GM12878 (cell line): ENCODE results near the gene NRXN3. TPM values are rescaled to one million over a fixed set of nuclear protein-coding genes. Genes with fewer than 3 reads are reported as not detected.

Source experiments
- ATAC-seq: fragments of 200-7000 bp; cut with Tn5 transposase; 3 replicates; pipeline ENCODE4 v1.9.1; 2020; ENCODE audit warnings: mild to moderate bottlenecking, moderate library complexity
- BruUV-seq: library from RNA; stranded (reverse); fragments of 400-500 nt; replicated peaks from 2 replicates; lab custom pipeline; 2021; lab: Mats Ljungman, UMichigan
- CTCF ChIA-PET: fragments of 300-600 bp; sonication (Branson Sonifier 250); formaldehyde crosslinking; extraction: SDS; loops from one replicate; lab custom pipeline; 2021; ENCODE audit warnings: inconsistent platforms; lab: Yijun Ruan, JAX
- POLR2A ChIA-PET: fragments of 350-600 bp; formaldehyde crosslinking; extraction: SDS; loops from one replicate; lab custom pipeline; 2021; ENCODE audit warnings: inconsistent platforms; lab: Charles Lee
- RAD21 ChIA-PET: fragments of 300-600 bp; sonication (Branson Sonifier 250); formaldehyde crosslinking; loops from one replicate; lab custom pipeline; 2023; ENCODE audit warnings: antibody characterized with exemption; ENCODE audit not compliant: unreplicated experiment; lab: Charles Lee
- SMC1A ChIA-PET: fragments of 300-600 bp; sonication (Branson Sonifier 250); formaldehyde crosslinking; loops from one replicate; lab custom pipeline; 2023; ENCODE audit not compliant: unreplicated experiment, uncharacterized antibody; lab: Charles Lee
- DNase-seq: peaks from one replicate; pipeline ENCODE4 v3.0.0-alpha.2; 2011; ENCODE audit warnings: low read depth, low spot score
- FAIRE-seq: peaks from 3 replicates; lab custom pipeline; 2011; peaks lifted over from hg19 to GRCh38; lab: Jason Lieb, UNC
- H2AFZ ChIP-seq: 2 replicates; pipeline ENCODE4 v1.6.0; 2011; ENCODE audit warnings: low read depth, low read length, control low read depth; ENCODE audit not compliant: control insufficient read depth
- H3K27ac ChIP-seq: 2 replicates; pipeline ENCODE4 v1.5.1; 2011; ENCODE audit warnings: control low read depth; ENCODE audit not compliant: control insufficient read depth, insufficient read depth
- H3K27me3 ChIP-seq, 2 experiments: replicated peaks in 1 of 2; 2 replicates each; pipeline versions ENCODE4 v1.6.0 to v1.6.1; 2011; ENCODE audit warnings: low read length in 1 of 2; ENCODE audit not compliant: control insufficient read depth in 2 of 2, insufficient read depth in 2 of 2
- H3K36me3 ChIP-seq, 2 experiments: 2 replicates each; pipeline ENCODE4 v1.5.1; 2011; ENCODE audit warnings: low read length in 1 of 2; ENCODE audit not compliant: control insufficient read depth in 2 of 2, insufficient read depth in 2 of 2
- H3K4me1 ChIP-seq: 2 replicates; pipeline ENCODE4 v1.6.1; 2011; ENCODE audit warnings: mild to moderate bottlenecking, low read length, moderate library complexity, mixed read lengths; ENCODE audit not compliant: control insufficient read depth, insufficient read depth
- H3K4me2 ChIP-seq: 2 replicates; pipeline ENCODE4 v1.6.0; 2011; ENCODE audit warnings: control low read depth; ENCODE audit not compliant: control insufficient read depth, insufficient read depth
- H3K4me3 ChIP-seq: fragments of 200-600 bp; sonication (generic); 2 replicates; pipeline ENCODE4 v1.5.1; 2016
- H3K79me2 ChIP-seq: 2 replicates; pipeline ENCODE4 v1.6.0; 2011; ENCODE audit warnings: low read length; ENCODE audit not compliant: control insufficient read depth, insufficient read depth
- H3K9ac ChIP-seq: 2 replicates; pipeline ENCODE4 v1.8.0; 2011; ENCODE audit warnings: low read length, control low read depth, mixed read lengths; ENCODE audit not compliant: control insufficient read depth, insufficient read depth
- H3K9me3 ChIP-seq: replicated peaks from 3 replicates; pipeline ENCODE4 v1.5.1; 2011; ENCODE audit warnings: mild to moderate bottlenecking, low read length; ENCODE audit not compliant: control insufficient read depth, insufficient read depth
- H4K20me1 ChIP-seq: 2 replicates; pipeline ENCODE4 v1.6.0; 2011; ENCODE audit not compliant: control insufficient read depth, insufficient read depth
- ESRRA ChIP-seq: IDR thresholded peaks from 2 replicates; pipeline ENCODE4 v1.6.1; 2012; ENCODE audit warnings: mild to moderate bottlenecking, low read length, improper control_type of control experiment
- GABPA ChIP-seq: IDR thresholded peaks from 2 replicates; pipeline ENCODE4 v1.6.1; 2014; ENCODE audit warnings: antibody characterized with exemption, low read depth, mild to moderate bottlenecking, inconsistent platforms
- HDAC6 ChIP-seq: fragments of 200-600 bp; sonication (generic); IDR thresholded peaks from one replicate; pipeline ENCODE4 v1.8.0; 2017; ENCODE audit warnings: antibody characterized with exemption; ENCODE audit not compliant: unreplicated experiment
- JUNB ChIP-seq: IDR thresholded peaks from 2 replicates; pipeline ENCODE4 v1.6.1; 2016; ENCODE audit warnings: antibody characterized with exemption, mild to moderate bottlenecking
- JUND ChIP-seq: IDR thresholded peaks from 2 replicates; pipeline ENCODE4 v1.6.1; 2012; ENCODE audit warnings: low read depth, mild to moderate bottlenecking, low read length, improper control_type of control experiment, moderate library complexity
- KDM1A ChIP-seq: fragments of 200-600 bp; sonication (generic); IDR thresholded peaks from 2 replicates; pipeline ENCODE4 v1.6.1; 2016; ENCODE audit warnings: borderline replicate concordance
- MEF2A ChIP-seq: IDR thresholded peaks from 2 replicates; pipeline ENCODE4 v1.6.1; 2011; ENCODE audit warnings: low read depth, mild to moderate bottlenecking, low read length, moderate library complexity; ENCODE audit not compliant: insufficient read depth
- NBN ChIP-seq: fragments of 450-650 bp; IDR thresholded peaks from 2 replicates; pipeline ENCODE4 v1.6.1; 2016
- RUNX3 ChIP-seq: IDR thresholded peaks from 2 replicates; pipeline ENCODE4 v1.6.1; 2012; ENCODE audit warnings: low read length, inconsistent platforms
- SIX5 ChIP-seq: IDR thresholded peaks from 2 replicates; pipeline ENCODE4 v1.6.1; 2011; ENCODE audit warnings: mild to moderate bottlenecking, low read depth, low read length, moderate library complexity; ENCODE audit not compliant: severe bottlenecking
- SREBF2 ChIP-seq: IDR thresholded peaks from 2 replicates; pipeline ENCODE4 v1.6.1; 2012; ENCODE audit warnings: mild to moderate bottlenecking, low read length
- STAT3 ChIP-seq: IDR thresholded peaks from 2 replicates; pipeline ENCODE4 v1.6.1; 2011; ENCODE audit warnings: low read depth, low read length, improper control_type of control experiment
- WGBS: methylation state at CpG from one replicate; pipeline ENCODE4 v1.1.6; 2016; ENCODE audit warnings: low lambda C conversion rate; ENCODE audit not compliant: insufficient replicate concordance, insufficient coverage; ENCODE audit errors: missing lambda C conversion rate; 5-methylcytosine and 5-hydroxymethylcytosine counted together
- in situ Hi-C: fragments of 300-500 bp; cut with MboI; formaldehyde crosslinking; loops from 9 replicates; pipeline ENCODE4 v1.14.3; 2018; ENCODE audit warnings: mixed read lengths
- intact Hi-C: fragments of 100-400 bp; cut with micrococcal nuclease; formaldehyde crosslinking; loops from one replicate; pipeline ENCODE4 v1.14.2; 2022; ENCODE audit not compliant: unreplicated experiment
- polyA plus RNA-seq, 11 experiments: library from polyadenylated mRNA; depleted of rRNA in 4 of 11; unstranded in 6 of 11; stranded (reverse) in 5 of 11; fragments of >200 nt; fragmentation: Nextera tagmentation in 4 of 11; fragmentation: Illumina TruSeq in 1 of 11; extraction: Ambion mirVana in 4 of 11; extraction: Trizol in 1 of 11; gene quantifications; 1 replicate in 1 of 11; 2 replicates in 10 of 11; pipeline versions ENCODE4 v1.2.1 to v1.2.3, GENCODE V29; 2011 to 2016; ENCODE audit warnings: inconsistent platforms in 2 of 11, missing spikeins in 2 of 11, low read depth in 1 of 11
- total RNA-seq, 4 experiments: library from RNA; depleted of rRNA in 3 of 4; stranded (reverse); fragments of >200 nt in 3 of 4; fragmentation: Illumina TruSeq in 1 of 4; extraction: Trizol in 1 of 4; gene quantifications; 2 replicates each; pipeline versions ENCODE4 v1.2.1 to v1.2.3, GENCODE V29; 2013 to 2021
- TF ChIP-seq, protein P1 (sequence below): IDR thresholded peaks from 2 replicates; pipeline ENCODE4 v1.6.1; 2012; ENCODE audit warnings: low read length, inconsistent platforms
- TF ChIP-seq, protein P2 (sequence below): IDR thresholded peaks from 2 replicates; pipeline ENCODE4 v1.6.1; 2012; ENCODE audit warnings: low read depth, low read length, improper control_type of control experiment
- TF ChIP-seq, protein P3 (sequence below): fragments of 450-650 bp; IDR thresholded peaks from 2 replicates; pipeline ENCODE4 v1.6.1; 2017; ENCODE audit warnings: low read depth, mild to moderate bottlenecking, moderate library complexity

The NRXN3 gene
- total and polyA plus RNA-seq, 10 of the 15 experiments (the other 5 are each of a cell fraction or from before 2014, with no cell fraction given) = 0.52 to 3.3 (median 1.4) TPM

DNA sequence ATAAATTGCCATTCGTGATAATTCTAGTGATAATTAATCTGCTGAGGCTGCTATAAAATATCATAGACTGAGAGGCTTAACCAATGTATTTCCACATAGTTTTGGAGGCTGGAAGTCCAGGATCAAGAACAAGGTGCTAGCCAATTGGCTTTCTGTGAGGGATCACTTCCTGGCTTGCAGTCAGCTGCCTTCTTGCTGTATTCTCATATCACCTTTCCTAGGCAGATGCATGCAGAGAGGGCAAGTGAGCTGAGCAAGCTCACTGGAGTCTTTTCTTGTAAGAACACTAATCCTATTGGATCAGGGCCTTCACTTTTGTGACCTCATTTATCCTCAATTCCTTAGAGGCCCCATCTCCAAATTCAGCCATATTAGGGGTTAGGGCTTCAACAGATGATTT lies 1400.5 kb downstream of the NRXN3 start:
- TF ChIP-seq, protein P1, sequence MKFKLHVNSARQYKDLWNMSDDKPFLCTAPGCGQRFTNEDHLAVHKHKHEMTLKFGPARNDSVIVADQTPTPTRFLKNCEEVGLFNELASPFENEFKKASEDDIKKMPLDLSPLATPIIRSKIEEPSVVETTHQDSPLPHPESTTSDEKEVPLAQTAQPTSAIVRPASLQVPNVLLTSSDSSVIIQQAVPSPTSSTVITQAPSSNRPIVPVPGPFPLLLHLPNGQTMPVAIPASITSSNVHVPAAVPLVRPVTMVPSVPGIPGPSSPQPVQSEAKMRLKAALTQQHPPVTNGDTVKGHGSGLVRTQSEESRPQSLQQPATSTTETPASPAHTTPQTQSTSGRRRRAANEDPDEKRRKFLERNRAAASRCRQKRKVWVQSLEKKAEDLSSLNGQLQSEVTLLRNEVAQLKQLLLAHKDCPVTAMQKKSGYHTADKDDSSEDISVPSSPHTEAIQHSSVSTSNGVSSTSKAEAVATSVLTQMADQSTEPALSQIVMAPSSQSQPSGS = no peak
- TF ChIP-seq, protein P2, sequence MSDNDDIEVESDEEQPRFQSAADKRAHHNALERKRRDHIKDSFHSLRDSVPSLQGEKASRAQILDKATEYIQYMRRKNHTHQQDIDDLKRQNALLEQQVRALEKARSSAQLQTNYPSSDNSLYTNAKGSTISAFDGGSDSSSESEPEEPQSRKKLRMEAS = no peak
- TF ChIP-seq HDAC6 (no peak), STAT3 (no peak), KDM1A (no peak), JUND (no peak), RUNX3 (no peak), MEF2A (no peak), SREBF2 (no peak), ESRRA (no peak), SIX5 (no peak), GABPA (no peak), JUNB (no peak), NBN (no peak)
- TF ChIP-seq, protein P3, sequence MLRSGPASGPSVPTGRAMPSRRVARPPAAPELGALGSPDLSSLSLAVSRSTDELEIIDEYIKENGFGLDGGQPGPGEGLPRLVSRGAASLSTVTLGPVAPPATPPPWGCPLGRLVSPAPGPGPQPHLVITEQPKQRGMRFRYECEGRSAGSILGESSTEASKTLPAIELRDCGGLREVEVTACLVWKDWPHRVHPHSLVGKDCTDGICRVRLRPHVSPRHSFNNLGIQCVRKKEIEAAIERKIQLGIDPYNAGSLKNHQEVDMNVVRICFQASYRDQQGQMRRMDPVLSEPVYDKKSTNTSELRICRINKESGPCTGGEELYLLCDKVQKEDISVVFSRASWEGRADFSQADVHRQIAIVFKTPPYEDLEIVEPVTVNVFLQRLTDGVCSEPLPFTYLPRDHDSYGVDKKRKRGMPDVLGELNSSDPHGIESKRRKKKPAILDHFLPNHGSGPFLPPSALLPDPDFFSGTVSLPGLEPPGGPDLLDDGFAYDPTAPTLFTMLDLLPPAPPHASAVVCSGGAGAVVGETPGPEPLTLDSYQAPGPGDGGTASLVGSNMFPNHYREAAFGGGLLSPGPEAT = no peak
- ChIA-PET CTCF (no interaction called here), RAD21 (no interaction called here), POLR2A (no interaction called here), SMC1A (no interaction called here)
- in situ Hi-C loops (no loop called here), intact Hi-C loops (no loop called here)
- WGBS = 0% methylated on average over 1 of the region's 1 CpG
- H3K27me3 ChIP-seq = no peaks in the 10 kb centered on the region
- ATAC-seq = no peak
- no peaks in the 10 kb centered on the region for H3K79me2 ChIP-seq
- no peak overlapping the region for H3K4me3 ChIP-seq
- no TSS peak for BruUV-seq
- no peak overlapping the region for H3K4me2 ChIP-seq
- no peak overlapping the region for H3K9ac ChIP-seq
- no peaks in the 10 kb centered on the region for H3K4me1 ChIP-seq
- H3K9me3 ChIP-seq = no peaks in the 10 kb centered on the region
- H2AFZ ChIP-seq = no peak overlapping the region
- DNase-seq = no peak
- no peak for FAIRE-seq
- H3K27ac ChIP-seq = no peak overlapping the region
- no peaks in the 10 kb centered on the region for H3K36me3 ChIP-seq
- H4K20me1 ChIP-seq = no peaks in the 10 kb centered on the region
